Sigmoid colon (tissue), 4 donors: ENCODE results near the gene ZNF736.

Source experiments
- CTCF ChIP-seq, 4 experiments: fragments of 450-650 bp in 3 of 4; fragments of 200-600 bp in 1 of 4; IDR thresholded peaks; one replicate each; pipeline ENCODE4 v1.5.1; 2016 to 2019; ENCODE audit warnings: antibody characterized with exemption in 4 of 4, mild to moderate bottlenecking in 3 of 4, moderate library complexity in 2 of 4
- POLR2A ChIP-seq, 2 donors: fragments of 450-650 bp; IDR thresholded peaks; one replicate each; pipeline ENCODE4 v1.6.1; 2016; ENCODE audit warnings: antibody characterized with exemption in 2 of 2, mild to moderate bottlenecking in 2 of 2, moderate library complexity in 2 of 2
- POLR2AphosphoS5 ChIP-seq, 4 donors: sonication (generic); formaldehyde crosslinking; IDR thresholded peaks; one replicate each; pipeline ENCODE4 v1.6.1; 2017; ENCODE audit warnings: antibody characterized with exemption in 4 of 4

GRCh38 chr7:64314566-64314965 lies 805 bp downstream of the ZNF736 start:
- TF ChIP-seq POLR2A (IDR thresholded peaks at IDR 0.05) (no peak), POLR2AphosphoS5 (IDR thresholded peaks at IDR 0.05) (no peak), CTCF (IDR thresholded peaks at IDR 0.05) (no peak)
